Fibroblast of mammary gland (primary cell): ENCODE data around the gene GDPD5.

Experiments used
- DNase-seq: peaks from one replicate; pipeline ENCODE4 v3.0.0-alpha.2; 2010; ENCODE audit warnings: low read depth
- H3K4me3 ChIP-seq: 2 replicates; pipeline ENCODE4 v1.5.1; 2011; ENCODE audit warnings: low read depth, mild to moderate bottlenecking, low read length, moderate library complexity; ENCODE audit not compliant: control insufficient read depth
- TF ChIP-seq, protein P1 (sequence below): conservative IDR thresholded peaks from 2 replicates; pipeline ENCODE4 v1.5.1; 2011; ENCODE audit warnings: low read depth, low read length, inconsistent platforms; ENCODE audit not compliant: control insufficient read depth, insufficient read depth

The GDPD5 gene

DNA sequence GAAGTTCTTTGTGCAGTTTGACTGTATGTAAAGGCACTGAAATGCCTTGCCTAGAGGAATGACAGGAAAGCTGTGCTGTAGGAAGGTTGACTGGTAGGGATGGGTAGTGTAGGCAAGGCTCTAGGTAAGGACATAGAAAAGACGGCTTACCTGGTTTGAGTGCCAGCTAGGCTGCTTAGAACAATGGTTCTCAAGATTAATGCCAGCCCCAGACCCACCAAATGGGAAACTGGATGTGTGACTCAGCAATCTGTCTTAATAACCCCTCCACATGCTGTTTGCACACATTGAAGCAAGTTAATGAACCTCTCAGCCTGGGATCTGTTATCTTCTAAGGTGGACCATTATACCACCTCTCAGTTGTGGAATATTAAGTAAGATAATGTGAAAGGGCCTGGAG, 122.7 kb downstream of the GDPD5 start:
- no peak overlapping the region for H3K4me3 ChIP-seq
- TF ChIP-seq, protein P1, sequence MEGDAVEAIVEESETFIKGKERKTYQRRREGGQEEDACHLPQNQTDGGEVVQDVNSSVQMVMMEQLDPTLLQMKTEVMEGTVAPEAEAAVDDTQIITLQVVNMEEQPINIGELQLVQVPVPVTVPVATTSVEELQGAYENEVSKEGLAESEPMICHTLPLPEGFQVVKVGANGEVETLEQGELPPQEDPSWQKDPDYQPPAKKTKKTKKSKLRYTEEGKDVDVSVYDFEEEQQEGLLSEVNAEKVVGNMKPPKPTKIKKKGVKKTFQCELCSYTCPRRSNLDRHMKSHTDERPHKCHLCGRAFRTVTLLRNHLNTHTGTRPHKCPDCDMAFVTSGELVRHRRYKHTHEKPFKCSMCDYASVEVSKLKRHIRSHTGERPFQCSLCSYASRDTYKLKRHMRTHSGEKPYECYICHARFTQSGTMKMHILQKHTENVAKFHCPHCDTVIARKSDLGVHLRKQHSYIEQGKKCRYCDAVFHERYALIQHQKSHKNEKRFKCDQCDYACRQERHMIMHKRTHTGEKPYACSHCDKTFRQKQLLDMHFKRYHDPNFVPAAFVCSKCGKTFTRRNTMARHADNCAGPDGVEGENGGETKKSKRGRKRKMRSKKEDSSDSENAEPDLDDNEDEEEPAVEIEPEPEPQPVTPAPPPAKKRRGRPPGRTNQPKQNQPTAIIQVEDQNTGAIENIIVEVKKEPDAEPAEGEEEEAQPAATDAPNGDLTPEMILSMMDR: no peak
- DNase-seq: no peak

DNA sequence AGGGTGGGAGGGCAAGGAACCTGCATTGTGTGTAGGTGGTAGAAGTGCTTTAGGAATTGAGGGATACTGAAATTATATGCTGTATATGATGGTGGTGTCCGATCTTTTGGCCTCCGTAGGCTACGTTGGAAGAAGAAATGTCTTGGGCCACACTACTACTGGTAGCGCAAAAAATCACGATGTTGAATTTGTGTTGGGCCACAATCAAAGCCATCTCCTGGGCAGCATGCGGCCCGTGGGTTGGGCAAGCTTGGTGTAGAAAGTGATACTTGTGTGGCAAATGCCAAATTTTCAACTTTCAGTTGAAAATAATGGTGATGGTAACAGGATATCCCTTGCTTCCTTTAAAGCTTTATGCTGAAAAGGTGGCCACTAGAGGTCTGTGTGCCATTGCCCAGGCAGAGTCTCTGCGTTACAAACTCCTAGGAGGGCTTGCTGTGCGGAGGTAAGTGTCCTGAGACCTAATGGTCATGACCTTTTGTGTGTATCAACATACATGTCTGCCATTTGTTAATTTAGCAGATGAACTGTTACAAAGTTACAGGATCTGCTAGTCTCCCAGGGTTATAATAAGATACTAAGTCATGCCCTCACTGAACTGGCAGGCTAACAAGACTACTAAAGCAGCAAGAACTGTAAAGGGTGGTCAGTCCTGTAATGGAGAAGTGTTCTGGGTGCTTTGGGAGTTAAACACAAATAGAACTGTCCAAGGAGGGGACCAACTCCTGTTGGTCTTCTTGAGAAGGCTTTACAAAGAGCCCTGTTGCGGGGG, 123.6 kb downstream of the GDPD5 start:
- DNase-seq: no peak
- TF ChIP-seq, protein P1: no peak
- peak overlapping the region; percentile 90 for H3K4me3 ChIP-seq

DNA sequence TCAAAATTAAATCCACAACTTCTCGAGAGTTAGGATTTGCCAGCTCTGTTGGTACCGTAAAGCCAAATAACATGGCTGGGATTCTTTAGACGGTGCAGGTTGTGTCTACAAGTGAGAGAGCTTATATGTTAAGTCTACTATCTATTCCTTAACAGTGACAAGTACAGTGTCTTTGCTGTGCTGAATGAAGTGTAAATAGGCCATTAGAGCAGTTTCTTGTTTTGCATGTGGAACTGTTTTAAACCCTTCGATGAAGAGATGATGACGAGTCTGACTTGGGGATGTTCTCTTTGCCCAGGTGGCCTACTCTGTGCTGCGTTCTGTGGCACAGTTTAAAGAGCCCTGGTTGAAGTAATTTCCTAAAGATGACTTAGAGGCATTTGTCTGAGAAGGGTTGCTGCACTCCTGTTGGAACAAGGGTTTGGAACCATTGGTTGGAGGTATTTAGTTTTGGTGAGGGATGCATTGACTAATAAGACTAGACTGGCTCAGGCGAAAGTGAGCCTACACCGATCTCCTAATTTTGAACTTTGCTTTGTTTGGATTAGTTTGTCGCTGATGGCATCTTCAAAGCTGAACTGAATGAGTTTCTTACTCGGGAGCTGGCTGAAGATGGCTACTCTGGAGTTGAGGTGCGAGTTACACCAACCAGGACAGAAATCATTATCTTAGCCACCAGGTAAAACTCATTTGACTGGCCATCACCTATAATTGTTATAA, 125.4 kb downstream of the GDPD5 start:
- peak; percentile 30 for DNase-seq
- H3K4me3 ChIP-seq: peak overlapping the region; percentile 90
- TF ChIP-seq, protein P1: no peak

DNA sequence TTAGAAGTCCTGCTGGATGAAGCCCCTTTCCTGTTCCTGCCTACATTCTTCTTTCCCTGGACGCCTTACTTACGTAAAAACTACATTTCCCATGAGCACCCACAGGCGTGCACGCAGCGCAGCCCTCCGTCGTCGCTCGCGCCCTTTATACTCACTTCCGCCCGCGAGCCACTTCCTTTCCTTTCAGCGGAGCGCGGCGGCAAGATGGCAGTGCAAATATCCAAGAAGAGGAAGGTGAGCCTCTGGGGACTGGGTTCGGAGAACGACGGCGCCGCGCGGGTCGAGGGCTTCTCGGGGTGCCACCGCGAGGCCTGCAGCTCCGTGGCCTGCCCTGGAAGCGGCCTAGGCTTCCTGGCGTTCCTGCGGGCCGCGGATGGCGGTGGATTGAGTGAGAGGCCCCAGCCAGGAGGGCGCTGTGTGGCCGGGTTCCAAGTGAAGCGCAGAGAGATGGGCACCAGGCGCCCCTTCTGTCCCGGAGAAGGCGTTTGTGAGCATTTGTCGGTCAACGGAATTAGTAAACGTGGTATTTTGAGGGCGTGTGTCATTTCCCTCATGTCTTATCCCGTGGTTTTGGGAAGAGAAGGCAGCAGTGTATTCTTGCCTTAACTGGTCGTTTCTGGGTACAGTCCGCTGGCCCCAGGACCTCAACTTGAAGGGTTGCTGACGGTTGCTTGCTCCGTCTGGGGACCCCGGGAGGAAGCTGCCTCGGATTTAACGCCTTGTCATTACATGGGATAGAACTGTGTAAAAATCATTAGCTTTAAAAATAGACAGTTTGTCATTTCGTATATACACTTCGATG, 126.2 kb downstream of the GDPD5 start, which contains the start of gene RPS3:
TSS of gene RPS3 (plus strand) at position 175 of the 802 bp plus-strand sequence. CDS start at position 205, 30 bp downstream.
- DNase-seq: peak; percentile 88
- peak within 1 kb of the TSS; percentile 90 for H3K4me3 ChIP-seq
- TF ChIP-seq, protein P1: no peak

DNA sequence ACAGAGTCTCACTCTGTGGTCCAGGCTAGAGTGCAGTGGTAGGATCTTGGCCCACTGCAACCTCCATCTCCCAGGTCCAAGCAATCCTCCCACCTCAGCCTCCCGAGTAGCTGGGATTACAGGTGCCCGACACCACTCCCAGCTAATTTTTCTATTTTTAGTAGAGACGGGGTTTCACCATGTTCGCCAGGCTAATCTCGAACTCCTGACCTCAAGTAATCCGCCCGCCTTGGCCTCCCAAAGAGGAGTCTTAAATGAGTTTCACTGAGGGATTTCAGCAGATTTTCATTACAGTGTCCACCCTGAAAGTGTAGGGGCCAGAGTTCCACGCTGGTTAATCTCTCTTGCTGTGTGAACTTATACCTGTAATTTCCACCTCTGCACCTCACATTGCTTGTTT, 126.8 kb downstream of the GDPD5 start:
- DNase-seq: no peak
- no peak overlapping the region for H3K4me3 ChIP-seq
- TF ChIP-seq, protein P1: no peak

DNA sequence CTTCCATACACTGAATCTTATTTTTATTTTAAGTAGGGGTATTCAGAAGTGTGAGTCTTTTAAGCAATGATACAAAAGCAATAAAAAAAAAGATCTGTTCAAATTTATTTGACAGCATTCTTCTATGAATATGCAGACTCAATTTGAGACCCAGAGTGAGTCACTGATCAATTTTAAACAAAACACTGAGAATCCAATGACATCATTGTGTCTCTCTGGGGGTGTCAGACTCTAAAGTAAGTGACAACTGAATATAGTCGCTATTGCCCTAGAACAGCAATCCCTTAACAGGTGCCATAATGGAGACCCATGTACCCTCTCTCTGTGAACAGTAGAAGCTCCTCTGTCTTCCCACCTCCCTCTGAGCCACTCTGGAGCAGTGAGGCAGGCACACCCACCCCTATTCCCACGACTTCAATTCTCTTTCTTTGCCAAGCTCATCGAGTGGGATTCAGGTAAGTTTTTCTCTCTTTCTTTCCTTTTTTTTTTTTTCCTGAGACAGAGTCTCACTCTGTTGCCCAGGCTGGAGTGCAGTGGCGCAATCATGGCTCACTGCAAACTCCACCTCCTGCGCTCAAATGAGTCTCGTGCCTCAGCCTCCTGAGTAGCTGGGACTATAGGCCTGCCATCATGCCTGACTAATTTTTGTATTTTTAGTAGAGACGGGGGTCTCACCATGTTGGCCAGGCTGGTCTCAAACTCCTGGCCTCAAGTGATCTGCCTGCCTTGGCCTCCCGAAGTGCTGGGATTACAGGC, 131.5 kb downstream of the GDPD5 start:
- no peak overlapping the region for H3K4me3 ChIP-seq
- no peak for DNase-seq
- TF ChIP-seq, protein P1: no peak
